ENCODE measurements around the gene TPD52L2.
"Not testable (repeated sequence)": the region's sequence is repeated elsewhere in the genome, so short reads cannot be mapped to it uniquely, and the experiment has no call there.

Gene TPD52L2

GRCh38 chr20:63857764-63858392 lies 7.2 kb upstream of the TPD52L2 start:
- H3K27ac Mint-ChIP-seq: no peak overlapping the region
- no peaks in the 10 kb centered on the region for H3K9me3 Mint-ChIP-seq
- H3K27me3 Mint-ChIP-seq (ENCODE audit: low read depth): no peaks in the 10 kb centered on the region
- peaks cover 6% of the 10 kb centered on the region for H3K36me3 Mint-ChIP-seq (ENCODE audit: low read depth)
- no peak overlapping the region for H3K4me3 Mint-ChIP-seq
- H3K4me1 Mint-ChIP-seq (ENCODE audit: low read depth): peaks cover 1% of the 10 kb centered on the region
- no peak for DNase-seq (ENCODE audit: low spot score)

- no peak overlapping the region for H3K4me3 Mint-ChIP-seq
- no peak overlapping the region for H3K27ac Mint-ChIP-seq
- H3K9me3 Mint-ChIP-seq: no peaks in the 10 kb centered on the region
- no peaks in the 10 kb centered on the region for H3K27me3 Mint-ChIP-seq (ENCODE audit: low read depth)
- H3K36me3 Mint-ChIP-seq (ENCODE audit: low read depth): peaks cover 11% of the 10 kb centered on the region
- DNase-seq (ENCODE audit: low spot score): no peak
- H3K4me1 Mint-ChIP-seq (ENCODE audit: low read depth): peaks cover 7% of the 10 kb centered on the region
Measured at GRCh38 chr20:63858393-63859165, 6.5 kb upstream of the TPD52L2 start.

- Mint-ChIP-seq H3K4me1 (ENCODE audit: low read depth) (peaks cover 11% of the 10 kb centered on the region), H3K27ac (no peak overlapping the region), H3K9me3 (no peaks in the 10 kb centered on the region), H3K27me3 (ENCODE audit: low read depth) (no peaks in the 10 kb centered on the region), H3K4me3 (no peak overlapping the region), H3K36me3 (ENCODE audit: low read depth) (peaks cover 16% of the 10 kb centered on the region)
- DNase-seq (ENCODE audit: low spot score): no peak
Measured at GRCh38 chr20:63859166-63859699, 5.8 kb upstream of the TPD52L2 start.

- Mint-ChIP-seq H3K36me3 (ENCODE audit: low read depth) (peaks cover 16% of the 10 kb centered on the region), H3K4me1 (ENCODE audit: low read depth) (peaks cover 11% of the 10 kb centered on the region), H3K27ac (no peak overlapping the region)
Measured at GRCh38 chr20:63860325-63861051, 4.6 kb upstream of the TPD52L2 start.

GRCh38 chr20:63861365-63861934 lies 3.6 kb upstream of the TPD52L2 start, which contains the start of gene ABHD16B:
Gene ABHD16B (plus strand): TSS chr20:63861498. CDS start chr20:63861541, 43 bp downstream.
- DNase-seq (ENCODE audit: low spot score): no peak
- Mint-ChIP-seq H3K36me3 (ENCODE audit: low read depth) (peaks cover 19% of the 10 kb centered on the region), H3K9me3 (no peaks in the 10 kb centered on the region), H3K4me1 (ENCODE audit: low read depth) (peaks cover 14% of the 10 kb centered on the region), H3K4me3 (no peak within 1 kb of the TSS), H3K27ac (no peak within 1 kb of the TSS), H3K27me3 (ENCODE audit: low read depth) (no peaks in the 10 kb centered on the region)

More at GRCh38 chr20:63860325-63861051, 4.6 kb upstream of the TPD52L2 start:
- Mint-ChIP-seq H3K4me3 (no peak overlapping the region), H3K9me3 (no peaks in the 10 kb centered on the region), H3K27me3 (ENCODE audit: low read depth) (no peaks in the 10 kb centered on the region)
- DNase-seq (ENCODE audit: low spot score): no peak

GRCh38 chr20:63861981-63862901 lies 2.8 kb upstream of the TPD52L2 start:
- Mint-ChIP-seq H3K9me3 (no peaks in the 10 kb centered on the region), H3K27me3 (ENCODE audit: low read depth) (no peaks in the 10 kb centered on the region), H3K27ac (no peak overlapping the region), H3K4me3 (no peak overlapping the region), H3K4me1 (ENCODE audit: low read depth) (peaks cover 14% of the 10 kb centered on the region), H3K36me3 (ENCODE audit: low read depth) (peaks cover 19% of the 10 kb centered on the region)
- DNase-seq (ENCODE audit: low spot score): no peak

GRCh38 chr20:63863021-63863797 lies 1.9 kb upstream of the TPD52L2 start:
- Mint-ChIP-seq H3K4me1 (ENCODE audit: low read depth) (peaks cover 14% of the 10 kb centered on the region), H3K36me3 (ENCODE audit: low read depth) (peaks cover 21% of the 10 kb centered on the region)
- DNase-seq (ENCODE audit: low spot score): no peak

GRCh38 chr20:63863798-63864544 lies 1.1 kb upstream of the TPD52L2 start:
- Mint-ChIP-seq H3K27ac (peak overlapping the region; percentile 97), H3K4me1 (ENCODE audit: low read depth) (peaks cover 13% of the 10 kb centered on the region), H3K36me3 (ENCODE audit: low read depth) (peaks cover 22% of the 10 kb centered on the region), H3K9me3 (no peaks in the 10 kb centered on the region), H3K27me3 (ENCODE audit: low read depth) (no peaks in the 10 kb centered on the region), H3K4me3 (peak overlapping the region; percentile 90)
- DNase-seq (ENCODE audit: low spot score): peak; percentile 81

More at GRCh38 chr20:63863021-63863797, 1.9 kb upstream of the TPD52L2 start:
- no peaks in the 10 kb centered on the region for H3K9me3 Mint-ChIP-seq
- no peaks in the 10 kb centered on the region for H3K27me3 Mint-ChIP-seq (ENCODE audit: low read depth)
- peak overlapping the region; percentile 90 for H3K4me3 Mint-ChIP-seq
- H3K27ac Mint-ChIP-seq: peak overlapping the region; percentile 97

GRCh38 chr20:63864545-63864977 lies 509 bp upstream of the TPD52L2 start:
- no peak for DNase-seq (ENCODE audit: low spot score)
- Mint-ChIP-seq H3K36me3 (ENCODE audit: low read depth) (peaks cover 26% of the 10 kb centered on the region), H3K4me1 (ENCODE audit: low read depth) (peaks cover 13% of the 10 kb centered on the region), H3K27ac (peak overlapping the region; percentile 97), H3K27me3 (ENCODE audit: low read depth) (no peaks in the 10 kb centered on the region), H3K9me3 (no peaks in the 10 kb centered on the region), H3K4me3 (peak overlapping the region; percentile 90)

GRCh38 chr20:63867042-63867441 lies 2.0 kb downstream of the TPD52L2 start:
- not testable (repeated sequence) for H3K27me3 Mint-ChIP-seq (ENCODE audit: low read depth); H3K9me3 Mint-ChIP-seq; DNase-seq (ENCODE audit: low spot score); H3K27ac Mint-ChIP-seq
- H3K36me3 Mint-ChIP-seq (ENCODE audit: low read depth): peaks cover 24% of the 10 kb centered on the region
- H3K4me3 Mint-ChIP-seq: peak overlapping the region; percentile 90
- peaks cover 13% of the 10 kb centered on the region for H3K4me1 Mint-ChIP-seq (ENCODE audit: low read depth)

GRCh38 chr20:63868264-63868663 lies 3.2 kb downstream of the TPD52L2 start:
- peaks cover 24% of the 10 kb centered on the region for H3K36me3 Mint-ChIP-seq (ENCODE audit: low read depth)
- no peak overlapping the region for H3K4me3 Mint-ChIP-seq
- peaks cover 10% of the 10 kb centered on the region for H3K4me1 Mint-ChIP-seq (ENCODE audit: low read depth)

More at GRCh38 chr20:63868264-63868663, 3.2 kb downstream of the TPD52L2 start:
- no peaks in the 10 kb centered on the region for H3K9me3 Mint-ChIP-seq
- H3K27ac Mint-ChIP-seq: no peak overlapping the region
- H3K27me3 Mint-ChIP-seq (ENCODE audit: low read depth): no peaks in the 10 kb centered on the region
- DNase-seq (ENCODE audit: low spot score): no peak

All from T-helper 2 cell treated with Interferon-gamma antibody and Interleukin-4, amounts not matched to agents 5 μg/mL and 100 μg/mL, for 36 hours (primary cell).